ENCODE data around the gene COL19A1.

- TF ChIP-seq EZH2 (optimal IDR thresholded peaks at IDR 0.05; ENCODE audit: low read depth, low read length) (no peak), CTCF (IDR thresholded peaks at IDR 0.05; ENCODE audit: low read length) (peak; percentile 24; the same call in 1 of the 2 replicates), EZH2phosphoT487 (IDR thresholded peaks at IDR 0.05; ENCODE audit: low read length) (no peak)
These were observed 648 bp downstream of the COL19A1 start for GRCh38 chr6:69866770-69867638.

All from MM.1S (cell line).